Measurements from ENCODE around the gene VAV3.
"Not testable (repeated sequence)": the region's sequence is repeated elsewhere in the genome, so short reads cannot be mapped to it uniquely, and the experiment has no call there.

The VAV3 gene

DNA sequence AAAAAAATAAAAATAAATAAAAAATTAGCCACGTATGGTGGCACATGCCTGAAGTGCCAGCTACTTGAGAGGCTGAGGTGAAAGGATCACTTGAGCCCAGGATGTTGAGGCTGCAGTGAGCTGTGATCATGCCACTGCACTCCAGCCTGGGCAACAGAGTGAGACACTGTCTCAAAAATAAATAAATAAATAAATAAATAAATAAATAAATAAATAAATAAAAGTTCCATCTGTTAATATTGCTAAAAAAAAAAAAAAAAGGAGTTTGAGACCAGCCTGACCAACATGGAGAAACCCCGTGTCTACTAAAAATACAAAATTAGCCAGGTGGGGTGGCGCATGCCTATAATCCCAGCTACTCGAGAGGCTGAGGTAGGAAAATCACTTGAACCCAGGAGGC is 244.8 kb downstream of the VAV3 start:
- not testable (repeated sequence) for DNase-seq

- DNase-seq: no peak
Measured at GRCh38 chr1:107710005-107710404, 255.0 kb downstream of the VAV3 start.

GRCh38 chr1:107707111-107707510 is 257.9 kb downstream of the VAV3 start:
- no peak for DNase-seq

DNA sequence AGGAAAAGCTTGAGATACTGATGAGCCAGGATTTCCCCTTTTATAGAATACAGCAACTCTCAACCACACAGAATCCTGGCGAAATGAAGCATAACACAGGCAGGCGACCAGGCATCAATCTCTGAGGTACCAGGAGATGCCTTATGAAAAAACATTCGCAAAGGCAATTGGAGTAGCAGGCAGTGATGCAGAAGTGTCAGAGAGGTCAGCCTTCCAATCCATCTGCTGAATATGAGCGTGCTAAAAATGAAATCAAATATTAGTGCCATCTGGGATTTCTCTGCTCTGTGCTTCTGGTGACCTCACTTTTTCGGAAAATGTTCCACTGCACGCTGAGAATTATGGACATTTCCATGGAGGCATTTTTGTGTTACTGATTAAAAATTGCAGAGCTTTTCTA is 258.8 kb downstream of the VAV3 start:
- DNase-seq: no peak

- DNase-seq: no peak
Measured at GRCh38 chr1:107704911-107705310, 260.1 kb downstream of the VAV3 start.

DNA sequence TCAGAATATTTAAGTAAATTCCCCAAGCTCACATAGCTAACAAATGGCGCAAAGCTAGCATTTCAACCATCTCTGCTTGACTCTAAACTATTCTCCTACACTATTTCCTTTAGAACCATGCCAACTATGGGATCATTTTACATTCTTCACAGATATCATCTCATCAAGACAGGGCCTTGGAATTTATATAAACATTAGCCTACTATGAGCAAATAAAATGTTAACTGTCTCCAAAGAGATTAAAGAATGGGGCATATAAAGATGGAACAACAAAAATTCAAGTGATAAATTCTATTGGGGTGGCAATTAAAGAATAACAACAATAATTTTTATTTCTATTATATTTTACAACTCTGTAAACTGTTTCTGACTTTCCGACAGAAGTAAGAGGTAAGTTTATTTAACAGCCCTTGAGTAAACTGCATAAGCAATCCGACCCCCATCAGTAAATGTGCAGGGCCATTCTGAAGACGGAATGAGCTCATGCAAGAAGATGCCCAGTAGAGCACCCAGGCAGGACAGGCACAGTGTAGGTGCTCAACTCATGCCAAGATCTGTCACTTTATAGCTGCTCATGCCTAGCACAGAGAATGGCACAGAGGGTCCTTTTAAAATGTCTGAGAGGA is 261.9 kb downstream of the VAV3 start:
- no peak for DNase-seq

DNA sequence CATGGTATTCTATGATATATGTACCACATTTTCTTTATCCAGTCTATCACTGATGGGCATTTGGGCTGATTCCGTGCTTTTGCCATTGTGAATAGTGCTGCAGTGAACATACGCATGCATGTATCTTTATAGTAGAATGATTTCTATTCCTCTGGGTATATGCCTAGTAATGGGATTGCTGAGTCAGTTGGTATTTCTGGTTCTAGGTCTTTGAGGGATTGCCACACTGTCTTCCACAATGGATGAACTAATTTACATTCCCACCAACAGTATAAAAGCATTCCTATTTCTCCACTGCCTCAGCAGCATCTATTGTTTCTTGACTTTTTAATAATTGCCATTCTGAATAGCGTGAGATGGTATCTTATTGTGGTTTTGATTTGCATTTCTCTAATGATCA is 264.3 kb downstream of the VAV3 start:
- DNase-seq: not testable (repeated sequence)

- no peak for DNase-seq
Measured at GRCh38 chr1:107698161-107698560, 266.8 kb downstream of the VAV3 start.

DNA sequence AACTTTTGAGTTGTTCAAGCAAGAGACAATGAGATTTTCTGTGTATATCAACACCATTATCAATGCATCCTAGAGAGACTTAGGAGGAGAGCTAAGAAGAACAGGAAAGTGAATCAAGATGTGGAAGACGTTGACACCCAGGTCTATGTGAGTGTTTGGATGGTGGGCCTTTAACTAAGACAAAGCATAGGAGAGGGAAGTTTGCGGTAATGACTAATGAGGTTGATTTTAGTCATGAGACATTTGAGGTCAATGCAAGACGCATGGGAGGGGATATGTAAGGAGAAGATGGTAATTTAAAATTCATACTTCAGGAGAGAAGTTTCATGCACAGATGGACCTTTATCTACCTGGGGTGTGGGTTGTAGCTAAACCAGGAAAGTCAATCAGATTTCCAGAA is 269.6 kb downstream of the VAV3 start:
- no peak for DNase-seq

GRCh38 chr1:107692580-107693345 is 272.2 kb downstream of the VAV3 start:
- no peak for DNase-seq

DNA sequence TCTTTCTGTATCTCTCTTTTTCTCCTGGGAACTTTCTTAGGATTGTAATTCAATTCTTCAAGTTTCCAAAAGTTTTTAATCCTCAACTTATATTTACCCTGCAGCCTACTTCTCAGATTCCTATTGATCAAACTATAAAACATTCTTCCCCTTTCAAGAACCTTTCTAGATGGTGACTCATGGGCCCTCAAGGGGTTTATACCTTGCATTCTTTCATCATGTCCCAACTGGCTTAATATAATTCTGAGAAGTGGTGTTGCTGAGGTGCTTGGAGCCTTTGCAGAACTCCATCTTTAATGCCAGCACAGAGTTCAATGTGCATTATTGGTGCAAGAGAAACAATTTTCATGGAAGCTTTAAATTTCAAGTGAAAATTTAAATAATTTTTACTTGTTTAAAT is 273.4 kb downstream of the VAV3 start:
- no peak for DNase-seq

DNA sequence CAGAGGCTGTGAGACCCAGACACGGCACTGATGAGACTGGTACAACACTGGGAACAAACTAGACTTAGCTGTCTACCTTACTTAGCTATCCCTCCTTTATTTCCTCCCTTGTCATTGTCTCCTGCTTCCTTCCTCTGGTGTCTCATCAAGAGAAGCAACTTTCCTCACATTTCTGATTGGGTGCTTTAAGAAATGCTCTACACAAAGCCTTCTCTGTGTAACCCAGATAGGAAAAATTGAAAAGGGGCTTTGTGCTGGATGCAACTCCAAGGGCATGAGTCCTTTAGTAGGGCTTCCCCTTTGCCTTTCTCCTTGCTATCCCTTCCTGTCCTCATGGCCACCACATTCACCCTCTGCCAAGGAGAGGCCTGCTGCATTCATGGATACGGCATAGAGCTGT is 274.5 kb downstream of the VAV3 start:
- no peak for DNase-seq

DNA sequence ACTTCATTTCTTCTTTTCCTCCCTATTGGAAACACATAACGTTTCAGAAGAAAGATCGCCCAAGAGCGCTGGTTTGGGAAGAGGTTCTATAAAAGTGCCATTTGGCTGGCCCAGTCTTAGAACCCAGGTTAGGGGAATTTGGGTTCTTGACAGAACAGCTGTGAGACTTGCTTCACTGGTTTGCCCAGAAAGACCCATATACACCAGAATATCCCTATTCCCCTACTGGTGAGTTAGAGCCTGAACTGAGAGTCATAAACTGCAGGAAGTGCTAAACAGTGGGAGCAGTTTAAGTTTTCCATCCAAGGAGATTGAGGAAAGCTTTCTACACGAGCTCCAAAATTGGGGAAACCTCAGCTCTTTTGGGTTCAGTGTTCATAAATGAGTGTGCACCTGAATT is 275.2 kb downstream of the VAV3 start:
- DNase-seq: no peak

- no peak for DNase-seq
Measured at GRCh38 chr1:107689159-107689558, 275.8 kb downstream of the VAV3 start.

DNA sequence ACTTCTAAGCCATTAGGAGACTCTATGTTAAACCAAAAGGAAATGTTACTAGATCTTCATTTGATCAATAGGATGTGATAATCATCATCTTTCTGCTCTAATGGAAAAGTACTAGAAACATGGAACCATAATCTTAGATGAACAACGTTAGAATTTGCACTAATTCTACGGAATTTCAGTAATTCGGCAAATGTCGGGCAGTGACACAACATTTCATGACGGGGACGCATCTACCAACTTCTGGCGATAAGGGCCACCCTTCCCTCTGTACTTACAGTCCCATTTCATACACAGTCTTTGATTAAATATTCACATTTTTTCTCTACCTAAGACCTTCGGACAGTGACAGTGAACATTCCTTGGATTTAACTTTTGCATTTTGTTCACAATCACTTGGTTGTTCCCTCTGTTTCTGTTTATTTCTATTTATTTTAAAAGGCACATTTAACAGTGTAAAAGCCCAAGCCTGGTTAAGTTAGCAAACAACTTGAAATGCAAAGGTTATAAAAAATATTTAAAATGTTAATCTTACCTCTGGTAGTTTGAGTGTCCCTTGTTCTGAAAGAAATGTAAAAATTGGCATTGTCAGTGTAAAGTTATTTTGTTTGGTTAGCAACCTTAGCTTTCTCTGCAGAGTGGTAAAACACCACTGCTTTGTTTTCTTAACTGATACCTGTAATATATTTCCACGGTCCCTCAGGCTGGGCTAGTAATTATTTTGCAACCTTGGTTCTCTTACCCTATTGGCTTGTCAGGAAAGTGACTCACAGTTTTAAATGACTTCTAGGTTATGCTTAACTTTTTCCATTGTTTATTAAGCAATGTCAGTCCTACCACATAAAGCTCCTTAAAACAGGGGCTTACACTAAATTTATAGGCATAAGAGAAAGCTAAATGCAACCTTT is 276.9 kb downstream of the VAV3 start:
- DNase-seq: no peak

GRCh38 chr1:107683683-107684082 is 281.3 kb downstream of the VAV3 start:
- DNase-seq: no peak

DNA sequence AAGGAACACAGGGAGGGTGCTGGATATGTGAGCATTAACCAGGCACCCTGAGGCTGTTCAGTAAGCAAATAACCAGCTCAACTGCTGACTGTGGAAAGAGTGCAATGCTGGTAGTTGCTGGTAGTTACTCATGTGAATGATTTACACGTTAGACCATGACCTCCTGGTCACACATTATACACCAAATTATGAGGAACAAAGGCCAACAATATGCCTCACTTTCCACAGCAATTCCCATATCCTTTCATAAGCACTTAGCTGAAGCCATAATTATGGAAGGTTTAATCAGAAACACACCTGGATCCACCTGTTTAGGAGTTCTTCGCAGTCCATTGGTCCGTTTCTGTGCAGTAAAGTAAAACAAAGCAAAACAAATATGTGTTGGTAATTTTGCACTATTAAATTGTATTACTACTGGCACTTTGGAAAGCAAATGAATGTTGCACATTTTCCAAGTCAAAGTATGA is 281.8 kb downstream of the VAV3 start:
- no peak for DNase-seq

- DNase-seq: no peak
Measured at GRCh38 chr1:107682467-107682866, 282.5 kb downstream of the VAV3 start.

GRCh38 chr1:107681001-107681479 is 283.9 kb downstream of the VAV3 start:
- DNase-seq: no peak

DNA sequence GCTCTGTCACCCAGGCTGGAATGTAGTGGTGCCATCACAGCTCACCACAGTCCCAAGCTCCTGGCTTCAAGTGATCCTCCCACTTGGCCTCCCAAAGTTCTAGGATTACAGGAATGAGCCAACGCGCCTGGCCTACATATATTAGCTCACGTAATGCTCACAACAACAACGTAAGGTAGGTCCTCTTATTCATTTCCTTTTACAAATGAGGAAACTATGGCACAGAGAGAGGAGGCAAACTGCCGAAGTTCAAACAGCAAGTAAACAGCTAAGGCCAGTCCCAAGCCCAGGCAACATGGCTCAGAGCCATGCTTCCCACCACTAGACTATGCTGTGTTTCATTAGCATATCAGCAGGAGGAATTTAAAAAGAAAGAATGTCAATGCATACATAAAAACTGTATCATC is 284.4 kb downstream of the VAV3 start:
- no peak for DNase-seq

DNA sequence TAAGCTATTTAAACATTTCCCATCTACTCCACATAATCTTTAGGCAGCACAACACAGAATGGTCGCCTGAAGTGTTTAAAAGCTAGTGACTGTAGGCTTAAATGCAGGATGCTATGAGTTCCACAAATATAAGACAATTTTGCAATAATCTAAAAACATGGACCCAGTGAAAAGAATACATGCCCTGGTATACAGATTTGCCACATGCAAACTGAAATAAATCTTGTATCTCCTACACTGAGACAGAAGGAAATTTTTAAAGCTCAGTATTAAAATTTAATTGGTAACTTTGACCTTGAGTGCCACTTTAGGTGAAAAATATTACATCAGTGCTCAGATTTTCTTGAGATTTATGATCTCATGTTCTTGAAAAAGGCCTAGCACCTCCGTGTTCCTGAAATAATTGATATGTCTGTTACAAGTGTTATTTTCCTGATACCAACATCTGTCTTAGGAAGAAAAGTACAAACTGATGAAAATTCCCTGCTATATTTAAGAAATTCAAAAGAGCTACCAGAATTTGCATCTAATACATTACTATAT is 285.5 kb downstream of the VAV3 start:
- no peak for DNase-seq

- DNase-seq: no peak
Measured at GRCh38 chr1:107678993-107679392, 286.0 kb downstream of the VAV3 start.

- DNase-seq: no peak
Measured at GRCh38 chr1:107677697-107678096, 287.3 kb downstream of the VAV3 start.

Measured in NCI-H510A treated with DMSO at 0.1 percent for 48 hours (cell line).